ENCODE measurements around the gene MPP2.

- TF ChIP-seq CTCF (IDR thresholded peaks at IDR 0.05; ENCODE audit: insufficient read depth, low read length, poor library complexity, severe bottlenecking) (no peak), EZH2phosphoT487 (conservative IDR thresholded peaks at IDR 0.05; ENCODE audit: low read length) (no peak)
Measured at GRCh38 chr17:43845766-43846165, 61.6 kb downstream of the MPP2 start.
